Thyroid gland (tissue), 4 donors: ENCODE results near the gene TC2N.

Experiments used
- CTCF ChIP-seq, 6 experiments: fragments of 200-600 bp in 3 of 6; fragments of 450-650 bp in 3 of 6; sonication (generic) in 3 of 6; IDR thresholded peaks; one replicate each; pipeline ENCODE4 v1.5.1; 2016 to 2019; ENCODE audit warnings: antibody characterized with exemption in 6 of 6, mild to moderate bottlenecking in 2 of 6, inconsistent platforms in 1 of 6, moderate library complexity in 1 of 6
- POLR2A ChIP-seq, 2 donors: fragments of 450-650 bp; IDR thresholded peaks; one replicate each; pipeline ENCODE4 v1.6.1; 2017; ENCODE audit warnings: antibody characterized with exemption in 2 of 2, mild to moderate bottlenecking in 2 of 2, moderate library complexity in 1 of 2

- TF ChIP-seq CTCF (IDR thresholded peaks at IDR 0.05) (no peak), POLR2A (IDR thresholded peaks at IDR 0.05) (no peak)
These were observed 81.1 kb downstream of the TC2N start for GRCh38 chr14:91786188-91786587.
